Left lung (tissue), 10 donors: Measurements from ENCODE around the gene ADSS1. TPM values are rescaled to one million over a fixed set of nuclear protein-coding genes. Genes with fewer than 3 reads are reported as not detected.

Source experiments
- ATAC-seq: fragments of 200-7000 bp; cut with Tn5 transposase; one replicate; pipeline ENCODE4 v1.9.1; 2020; ENCODE audit warnings: moderate library complexity
- DNase-seq, 4 donors: peaks; one replicate each; pipeline ENCODE4 v3.0.0-alpha.2; 2013 to 2020
- H3K27ac ChIP-seq, 2 donors: fragments of 200-600 bp; sonication (generic) in 1 of 2; one replicate each; pipeline versions ENCODE4 v1.5.0 to v1.8.0; 2020 to 2021
- H3K27me3 ChIP-seq, 2 donors: fragments of 200-600 bp; sonication (generic) in 1 of 2; one replicate each; pipeline versions ENCODE4 v1.5.0 to v1.8.0; 2020 to 2021
- H3K36me3 ChIP-seq, 2 donors: fragments of 200-600 bp; sonication (generic) in 1 of 2; one replicate each; pipeline versions ENCODE4 v1.5.0 to v1.8.0; 2020 to 2021
- H3K4me1 ChIP-seq, 2 donors: fragments of 200-600 bp; one replicate each; pipeline ENCODE4 v1.8.0; 2021
- H3K4me3 ChIP-seq, 2 donors: fragments of 200-600 bp; sonication (generic) in 1 of 2; one replicate each; pipeline versions ENCODE4 v1.5.0 to v1.8.0; 2020 to 2021; ENCODE audit warnings: mild to moderate bottlenecking in 1 of 2
- H3K9me3 ChIP-seq, 2 donors: fragments of 200-600 bp; sonication (generic) in 1 of 2; one replicate each; pipeline versions ENCODE4 v1.5.0 to v1.8.0; 2020 to 2021
- intact Hi-C, 2 donors: fragments of 100-400 bp; cut with DNase I; formaldehyde crosslinking; loops; one replicate each; pipeline versions ENCODE4 v1.11.2 to v1.14.2; 2022
- polyA plus RNA-seq, 6 donors: library from polyadenylated mRNA; unstranded; fragments of 120-200 nt; gene quantifications; one replicate each; pipeline ENCODE4 v1.2.1, GENCODE V29; 2013; ENCODE audit not compliant: insufficient read length in 6 of 6
- total RNA-seq, 2 donors: library from RNA; stranded (reverse); fragmentation: NEBNext Ultra II Directional; extraction: Animal tissue kit (Norgen Biotek cat#: 25700); gene quantifications; one replicate each; pipeline ENCODE4 v1.2.1, GENCODE V29; 2021
- TF ChIP-seq, protein P1 (sequence below), 2 donors: fragments of 200-600 bp; sonication (generic) in 1 of 2; IDR thresholded peaks; one replicate each; pipeline versions ENCODE4 v1.5.0 to v1.8.0; 2021; ENCODE audit warnings: antibody characterized with exemption in 2 of 2
- donor health status: DM: no; HTN: yes; CAD: no.
- donor health status: DM: no; HTN: no; CAD: no.

Gene ADSS1
- total and polyA plus RNA-seq, 8 donors, result 5.2 to 16.6 (median 11.2) TPM

DNA sequence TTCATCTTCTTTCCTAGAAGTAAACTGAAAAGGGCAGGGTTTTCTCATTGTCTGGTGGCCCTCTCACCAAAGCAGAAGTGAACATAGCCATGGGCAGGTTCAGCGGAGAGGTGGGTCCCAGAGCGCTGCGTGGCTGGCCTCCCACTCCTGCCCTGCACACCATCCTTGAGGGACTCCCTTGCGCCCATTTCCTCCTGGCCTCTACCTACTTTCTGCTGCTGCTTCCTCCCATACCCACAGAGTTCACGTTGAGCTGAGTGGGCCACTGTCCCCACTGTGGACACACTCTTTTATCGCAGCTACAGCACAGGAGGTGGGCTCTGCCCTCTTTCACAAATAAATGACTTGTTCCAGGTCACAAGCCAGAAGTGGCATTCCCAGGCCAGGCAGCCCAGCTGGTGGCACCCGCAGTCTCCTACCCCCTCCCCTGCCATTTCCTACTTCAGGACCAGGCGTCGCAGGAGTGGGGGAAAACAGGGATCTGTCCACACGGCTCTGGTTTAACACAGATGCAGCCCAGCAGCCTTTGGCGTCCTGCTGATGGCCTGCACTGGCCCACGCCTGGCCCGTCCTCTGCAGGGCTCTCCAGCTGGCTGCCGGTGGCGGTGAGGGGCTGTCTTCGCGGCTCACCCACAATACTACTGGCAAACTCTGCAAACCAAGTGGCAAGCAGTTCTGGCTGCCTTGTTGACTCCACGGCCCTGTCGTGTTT lies 33.8 kb downstream of the ADSS1 start:
- peak in 1 of 4 donors; percentile 51 for DNase-seq
- no peaks in the 10 kb centered on the region for H3K9me3 ChIP-seq
- peaks cover 10 to 21% of the 10 kb centered on the region in 2 donors for H3K4me1 ChIP-seq
- H3K27me3 ChIP-seq, result no peaks in the 10 kb centered on the region
- H3K36me3 ChIP-seq, result peaks cover 0 to 51% of the 10 kb centered on the region in 2 donors
- no peak for ATAC-seq
- intact Hi-C loops, result no loop called here
- H3K27ac ChIP-seq, result no peak overlapping the region
- TF ChIP-seq, protein P1, sequence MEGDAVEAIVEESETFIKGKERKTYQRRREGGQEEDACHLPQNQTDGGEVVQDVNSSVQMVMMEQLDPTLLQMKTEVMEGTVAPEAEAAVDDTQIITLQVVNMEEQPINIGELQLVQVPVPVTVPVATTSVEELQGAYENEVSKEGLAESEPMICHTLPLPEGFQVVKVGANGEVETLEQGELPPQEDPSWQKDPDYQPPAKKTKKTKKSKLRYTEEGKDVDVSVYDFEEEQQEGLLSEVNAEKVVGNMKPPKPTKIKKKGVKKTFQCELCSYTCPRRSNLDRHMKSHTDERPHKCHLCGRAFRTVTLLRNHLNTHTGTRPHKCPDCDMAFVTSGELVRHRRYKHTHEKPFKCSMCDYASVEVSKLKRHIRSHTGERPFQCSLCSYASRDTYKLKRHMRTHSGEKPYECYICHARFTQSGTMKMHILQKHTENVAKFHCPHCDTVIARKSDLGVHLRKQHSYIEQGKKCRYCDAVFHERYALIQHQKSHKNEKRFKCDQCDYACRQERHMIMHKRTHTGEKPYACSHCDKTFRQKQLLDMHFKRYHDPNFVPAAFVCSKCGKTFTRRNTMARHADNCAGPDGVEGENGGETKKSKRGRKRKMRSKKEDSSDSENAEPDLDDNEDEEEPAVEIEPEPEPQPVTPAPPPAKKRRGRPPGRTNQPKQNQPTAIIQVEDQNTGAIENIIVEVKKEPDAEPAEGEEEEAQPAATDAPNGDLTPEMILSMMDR (IDR thresholded peaks at IDR 0.05), result no peak
- H3K4me3 ChIP-seq, result no peak overlapping the region

DNA sequence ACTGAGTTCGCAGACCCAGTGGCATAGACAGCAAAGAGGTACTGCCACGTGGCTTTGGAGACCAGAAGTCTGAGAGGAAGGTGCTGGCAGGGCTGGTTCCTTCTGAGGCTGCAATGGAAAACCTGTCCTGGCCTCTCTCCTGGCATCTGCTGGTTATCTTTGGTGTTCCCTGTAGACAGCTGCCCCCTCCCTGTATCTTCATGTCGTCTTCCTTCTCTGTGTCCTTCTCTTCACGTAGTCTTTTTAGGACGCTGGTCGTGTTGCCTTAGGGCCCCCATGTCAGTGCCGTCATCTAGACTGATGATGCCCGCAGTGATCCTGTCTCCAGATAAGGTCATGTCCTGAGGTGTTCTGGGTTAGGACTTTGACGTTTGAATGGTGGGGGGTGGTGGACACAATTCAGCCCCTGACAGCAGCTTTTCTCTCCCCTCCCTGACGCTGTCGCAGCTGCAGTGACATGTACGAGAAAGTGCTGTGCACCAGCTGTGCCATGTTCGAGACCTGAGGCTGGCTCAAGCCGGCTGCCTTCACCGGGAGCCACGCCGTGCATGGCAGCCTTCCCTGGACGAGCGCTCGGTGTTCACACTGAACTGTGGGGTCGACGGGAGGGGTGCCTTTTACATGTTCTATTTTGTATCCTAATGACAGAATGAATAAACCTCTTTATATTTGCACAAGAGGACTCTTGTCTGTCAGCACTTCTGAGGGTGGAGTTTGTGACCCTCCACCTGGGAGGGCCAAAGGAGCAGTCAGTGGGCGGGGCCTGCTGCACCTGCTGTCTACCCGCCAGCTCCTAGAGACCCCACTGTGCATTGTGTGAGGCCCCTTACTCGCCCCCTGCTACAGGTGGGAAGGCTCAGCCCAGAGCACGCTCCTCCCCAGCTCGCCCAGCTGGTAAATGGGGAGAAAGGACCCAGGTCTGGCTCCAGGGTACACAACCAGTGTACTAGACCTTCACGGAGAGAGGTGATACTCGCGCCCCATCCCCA lies 35.2 kb downstream of the ADSS1 start:
- peak in 1 of 4 donors; percentile 57 for DNase-seq

DNA sequence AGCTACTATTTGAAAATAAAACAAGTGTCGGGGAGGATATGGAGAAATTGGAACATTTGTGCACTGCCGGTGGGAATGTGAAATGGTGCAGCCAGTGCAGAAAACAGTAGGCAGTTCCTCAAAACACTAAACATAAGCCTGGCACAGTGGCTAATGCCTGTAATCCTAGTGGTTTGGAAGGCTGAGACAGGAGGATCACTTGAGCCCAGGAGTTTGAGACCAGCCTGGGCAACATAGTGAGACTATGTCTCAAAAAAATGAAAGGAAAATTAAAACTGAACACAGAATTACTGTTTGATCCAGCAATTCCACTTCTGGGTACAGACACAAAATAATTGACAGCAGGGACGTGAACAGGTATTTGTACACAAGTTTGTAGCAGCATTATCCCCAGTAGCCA lies 41.5 kb downstream of the ADSS1 start:
- intact Hi-C loops, result no loop called here
- Histone ChIP-seq H3K27ac (no peak overlapping the region), H3K9me3 (no peaks in the 10 kb centered on the region), H3K4me3 (no peak overlapping the region), H3K4me1 (peaks cover 9 to 10% of the 10 kb centered on the region in 2 donors), H3K27me3 (no peaks in the 10 kb centered on the region), H3K36me3 (peaks cover 0 to 22% of the 10 kb centered on the region in 2 donors)
- DNase-seq (no peak), ATAC-seq (no peak)
- TF ChIP-seq, protein P1 (IDR thresholded peaks at IDR 0.05), result no peak

More for the DNA sequence above, 35.2 kb downstream of the ADSS1 start:
- ATAC-seq, result no peak
- no peaks in the 10 kb centered on the region for H3K27me3 ChIP-seq
- no peak overlapping the region for H3K4me3 ChIP-seq
- TF ChIP-seq, protein P1 (IDR thresholded peaks at IDR 0.05), result no peak
- no peak overlapping the region for H3K27ac ChIP-seq
- no peaks in the 10 kb centered on the region for H3K9me3 ChIP-seq
- intact Hi-C loops, result no loop called here
- peaks cover 5 to 11% of the 10 kb centered on the region in 2 donors for H3K4me1 ChIP-seq
- peaks cover 0 to 55% of the 10 kb centered on the region in 2 donors for H3K36me3 ChIP-seq

- peaks cover 9 to 10% of the 10 kb centered on the region in 2 donors for H3K4me1 ChIP-seq
- H3K27me3 ChIP-seq, result no peaks in the 10 kb centered on the region
- TF ChIP-seq, protein P1 (IDR thresholded peaks at IDR 0.05), result no peak
- no peak for ATAC-seq
- H3K27ac ChIP-seq, result peak overlapping the region in 1 of 2 donors; percentile 6
- H3K36me3 ChIP-seq, result peaks cover 0 to 30% of the 10 kb centered on the region in 2 donors
- intact Hi-C loops, result loop anchor here in 1 of 2 donors (2.0 kb wide), 1 partner anchor 60 kb away; no protein-coding TSS in a partner anchor
- DNase-seq, result peak in 1 of 4 donors; percentile 23
- no peak overlapping the region for H3K4me3 ChIP-seq
- H3K9me3 ChIP-seq, result peaks cover 0 to 4% of the 10 kb centered on the region in 2 donors
These were observed 42.3 kb downstream of the ADSS1 start for GRCh38 chr14:104766256-104766862.
